HG02943 (cell line): ENCODE results near the gene STK11IP.

Experiments used
- ATAC-seq: cut with Tn5 transposase; IDR thresholded peaks from one replicate; pipeline ENCODE4 v1.9.1; 2021; ENCODE audit warnings: mild to moderate bottlenecking, low read depth, moderate library complexity; ENCODE audit not compliant: unreplicated experiment

Gene STK11IP

GRCh38 chr2:219613461-219614070, 15.9 kb downstream of the STK11IP start:
- no peak for ATAC-seq

DNA sequence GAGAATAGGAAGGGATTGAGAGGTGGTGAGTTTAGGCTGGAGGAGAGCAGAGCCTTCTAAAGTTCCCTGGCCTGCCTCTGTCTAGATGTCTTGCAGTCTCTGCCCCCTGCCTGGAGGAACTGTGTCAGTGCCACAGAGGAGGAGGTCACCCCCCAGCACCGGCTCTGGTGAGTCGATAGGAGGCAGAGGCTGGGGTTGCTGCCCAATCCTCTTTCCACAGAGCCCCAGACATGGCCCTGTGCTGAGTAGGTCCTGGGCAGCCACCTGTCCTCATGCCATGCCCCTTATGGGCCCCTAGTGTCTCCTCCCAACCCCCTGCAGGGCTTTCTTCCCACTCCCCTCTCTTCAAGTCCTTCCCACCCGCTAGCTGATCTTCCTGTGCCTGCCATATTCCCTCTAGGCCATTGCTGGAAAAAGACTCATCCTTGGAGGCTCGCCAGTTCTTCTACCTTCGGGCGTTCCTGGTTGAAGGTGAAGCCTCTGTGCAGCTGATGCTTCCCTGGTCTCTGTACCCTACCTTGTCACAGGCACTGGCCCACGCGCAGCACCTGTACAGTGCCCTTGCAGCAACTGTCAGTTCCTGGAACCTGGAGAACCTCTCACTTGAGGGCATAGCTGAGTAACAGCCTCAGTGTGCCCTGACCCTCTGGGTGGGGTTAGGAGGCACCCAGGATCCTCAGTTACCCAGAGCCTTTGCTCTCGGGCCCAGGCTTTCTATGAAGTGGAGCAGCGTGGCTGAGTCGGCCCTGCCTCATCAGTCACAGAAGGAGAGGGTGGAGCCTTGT, 16.6 kb downstream of the STK11IP start:
- no peak for ATAC-seq

DNA sequence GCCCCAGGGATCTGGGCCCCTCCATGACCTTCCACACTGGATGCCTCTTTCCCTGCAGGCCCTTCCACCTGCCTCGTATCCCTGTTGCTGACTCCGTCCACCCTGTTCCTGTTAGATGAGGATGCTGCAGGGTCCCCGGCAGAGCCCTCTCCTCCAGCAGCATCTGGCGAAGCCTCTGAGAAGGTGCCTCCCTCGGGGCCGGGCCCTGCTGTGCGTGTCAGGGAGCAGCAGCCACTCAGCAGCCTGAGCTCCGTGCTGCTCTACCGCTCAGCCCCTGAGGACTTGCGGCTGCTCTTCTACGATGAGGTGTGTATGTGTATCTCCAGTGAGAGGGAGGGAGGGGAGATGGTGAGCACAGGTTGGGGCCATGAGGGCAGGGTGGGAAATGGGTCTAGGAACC, 17.4 kb downstream of the STK11IP start:
- ATAC-seq: no peak

DNA sequence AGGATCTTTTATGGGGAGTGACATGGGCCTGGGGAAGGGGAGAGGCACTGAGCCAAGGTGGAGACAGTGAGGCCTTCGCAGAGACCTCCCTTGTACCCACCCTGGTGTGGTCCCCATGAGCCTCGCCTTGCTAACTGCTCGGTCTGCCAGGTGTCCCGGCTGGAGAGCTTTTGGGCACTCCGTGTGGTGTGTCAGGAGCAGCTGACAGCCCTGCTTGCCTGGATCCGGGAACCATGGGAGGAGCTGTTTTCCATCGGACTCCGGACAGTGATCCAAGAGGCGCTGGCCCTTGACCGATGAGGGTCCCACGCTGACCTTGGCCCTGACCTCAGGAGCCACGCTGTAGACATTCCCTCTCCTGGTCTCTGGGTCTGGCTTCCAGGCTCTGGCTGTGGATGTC, 18.2 kb downstream of the STK11IP start:
- no peak for ATAC-seq

DNA sequence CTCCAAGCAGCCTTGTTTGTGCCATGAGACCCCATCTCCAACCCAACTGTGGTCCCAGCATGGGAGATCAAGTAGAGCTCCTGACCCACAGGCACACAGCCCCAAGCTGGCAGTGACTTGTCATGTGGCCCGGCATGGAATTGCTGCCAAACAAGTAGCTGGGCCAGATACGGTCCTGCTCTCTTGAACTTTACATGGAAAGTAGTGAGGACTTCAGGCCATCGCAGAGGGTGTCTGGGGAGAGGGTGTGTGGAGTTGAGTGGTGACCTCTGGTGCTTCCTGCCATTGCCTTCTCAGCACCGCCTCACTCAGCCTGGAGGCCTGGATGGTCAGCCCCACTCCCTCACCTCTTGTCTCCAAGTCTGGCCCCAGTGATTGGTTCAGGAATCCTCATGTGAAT, 18.9 kb downstream of the STK11IP start:
- no peak for ATAC-seq

- ATAC-seq: no peak
Observed at GRCh38 chr2:219618733-219619122, 21.1 kb downstream of the STK11IP start.

GRCh38 chr2:219619235-219619634, 21.6 kb downstream of the STK11IP start:
- no peak for ATAC-seq

DNA sequence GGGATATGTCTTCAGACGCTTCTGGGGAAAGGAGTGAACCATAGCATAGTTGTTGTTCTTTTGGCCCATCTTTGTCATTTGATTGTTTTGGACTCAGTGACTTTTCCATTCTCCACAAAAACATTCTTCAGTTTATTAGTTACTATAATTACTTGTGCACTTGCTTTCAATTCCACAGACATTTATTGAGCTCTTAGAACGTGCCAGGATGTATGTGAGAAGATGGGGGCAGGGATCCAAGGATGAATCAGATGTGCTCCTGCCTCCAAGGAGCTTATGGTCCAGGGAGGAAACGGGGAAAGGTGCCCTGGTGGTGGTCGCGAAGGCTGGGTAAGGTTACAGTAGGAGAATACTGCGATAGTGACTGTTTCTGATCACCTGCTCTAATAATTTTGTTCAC, 22.9 kb downstream of the STK11IP start:
- ATAC-seq: no peak

GRCh38 chr2:219621935-219622334, 24.3 kb downstream of the STK11IP start:
- ATAC-seq: no peak

GRCh38 chr2:219622472-219622871, 24.8 kb downstream of the STK11IP start:
- no peak for ATAC-seq

DNA sequence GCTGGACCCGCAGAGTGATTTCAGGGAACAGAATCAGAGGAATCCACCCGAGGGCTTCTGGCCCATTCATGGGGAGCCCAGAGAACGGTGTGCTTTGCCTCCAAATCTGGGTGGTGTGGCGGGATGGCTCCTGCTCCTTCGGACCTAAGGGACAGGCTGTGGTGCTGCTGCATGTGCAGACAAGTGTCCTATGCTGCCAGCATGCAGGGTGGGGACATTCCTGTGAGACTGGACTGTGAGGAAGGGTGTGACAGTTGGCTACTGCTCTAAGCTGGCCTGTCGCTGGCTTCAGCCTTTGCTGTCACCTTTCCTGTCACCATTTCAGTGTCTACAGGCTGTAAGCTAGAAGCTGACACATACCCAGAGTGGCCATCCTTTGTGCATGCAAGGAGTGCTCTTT, 26.9 kb downstream of the STK11IP start:
- ATAC-seq: no peak

GRCh38 chr2:219625179-219625578, 27.5 kb downstream of the STK11IP start:
- no peak for ATAC-seq

DNA sequence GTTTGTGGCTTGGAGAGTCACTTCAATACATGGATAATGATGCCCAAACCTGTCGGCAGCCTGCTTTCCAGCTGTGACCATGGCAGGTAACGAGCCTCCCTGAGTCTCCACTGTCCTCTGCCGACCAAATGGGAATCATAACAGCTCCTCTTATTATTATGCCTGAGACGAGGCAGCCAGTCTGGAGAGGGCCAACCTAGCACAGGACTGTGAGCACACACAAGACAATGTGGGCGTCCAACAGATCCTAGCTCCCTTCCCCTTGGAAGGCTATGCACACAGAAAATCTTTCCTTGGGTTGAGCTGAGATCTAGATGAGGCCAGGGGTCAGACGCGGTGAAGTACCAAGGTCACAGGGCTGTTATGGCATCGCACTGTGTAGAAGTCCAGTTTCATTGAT, 28.9 kb downstream of the STK11IP start:
- ATAC-seq: no peak

- no peak for ATAC-seq
Observed at GRCh38 chr2:219627103-219628100, 29.7 kb downstream of the STK11IP start, which contains the start of gene SLC4A3. SLC4A3 (plus strand) TSS chr2:219627630; CDS start chr2:219627993, 363 bp downstream.

DNA sequence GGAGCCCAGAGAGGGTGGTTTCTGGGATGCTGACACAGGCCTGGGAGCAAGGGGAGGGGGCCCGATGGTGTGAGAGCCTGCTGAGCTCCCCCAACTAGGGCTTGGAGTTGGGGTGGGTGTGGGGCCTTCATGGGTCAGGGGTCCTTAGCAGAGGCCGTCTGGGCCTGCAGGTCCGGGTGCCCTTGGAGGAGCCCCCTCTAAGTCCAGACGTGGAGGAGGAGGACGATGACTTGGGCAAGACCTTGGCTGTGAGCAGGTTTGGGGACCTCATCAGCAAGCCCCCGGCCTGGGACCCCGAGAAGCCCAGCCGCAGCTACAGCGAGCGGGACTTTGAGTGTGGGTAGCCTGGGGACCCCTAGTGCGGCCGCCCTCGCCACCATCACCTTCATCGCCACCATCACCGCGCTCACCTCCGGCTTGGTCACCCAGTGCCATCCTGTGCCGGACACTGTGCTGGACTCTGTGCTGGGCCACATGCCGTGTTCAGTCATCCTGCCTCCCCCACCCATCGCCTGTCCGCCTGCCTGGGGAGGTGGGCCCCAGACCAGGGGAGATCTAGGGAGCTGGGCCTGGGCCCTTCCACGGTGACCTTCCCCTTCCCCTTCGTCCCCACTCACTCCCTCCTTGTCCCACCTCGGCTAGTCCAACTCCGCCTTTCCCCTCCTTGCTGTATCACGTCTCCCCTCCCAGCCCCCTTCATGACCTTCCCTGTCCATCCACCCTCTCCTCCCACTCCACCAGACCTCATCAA, 30.8 kb downstream of the STK11IP start:
- no peak for ATAC-seq

DNA sequence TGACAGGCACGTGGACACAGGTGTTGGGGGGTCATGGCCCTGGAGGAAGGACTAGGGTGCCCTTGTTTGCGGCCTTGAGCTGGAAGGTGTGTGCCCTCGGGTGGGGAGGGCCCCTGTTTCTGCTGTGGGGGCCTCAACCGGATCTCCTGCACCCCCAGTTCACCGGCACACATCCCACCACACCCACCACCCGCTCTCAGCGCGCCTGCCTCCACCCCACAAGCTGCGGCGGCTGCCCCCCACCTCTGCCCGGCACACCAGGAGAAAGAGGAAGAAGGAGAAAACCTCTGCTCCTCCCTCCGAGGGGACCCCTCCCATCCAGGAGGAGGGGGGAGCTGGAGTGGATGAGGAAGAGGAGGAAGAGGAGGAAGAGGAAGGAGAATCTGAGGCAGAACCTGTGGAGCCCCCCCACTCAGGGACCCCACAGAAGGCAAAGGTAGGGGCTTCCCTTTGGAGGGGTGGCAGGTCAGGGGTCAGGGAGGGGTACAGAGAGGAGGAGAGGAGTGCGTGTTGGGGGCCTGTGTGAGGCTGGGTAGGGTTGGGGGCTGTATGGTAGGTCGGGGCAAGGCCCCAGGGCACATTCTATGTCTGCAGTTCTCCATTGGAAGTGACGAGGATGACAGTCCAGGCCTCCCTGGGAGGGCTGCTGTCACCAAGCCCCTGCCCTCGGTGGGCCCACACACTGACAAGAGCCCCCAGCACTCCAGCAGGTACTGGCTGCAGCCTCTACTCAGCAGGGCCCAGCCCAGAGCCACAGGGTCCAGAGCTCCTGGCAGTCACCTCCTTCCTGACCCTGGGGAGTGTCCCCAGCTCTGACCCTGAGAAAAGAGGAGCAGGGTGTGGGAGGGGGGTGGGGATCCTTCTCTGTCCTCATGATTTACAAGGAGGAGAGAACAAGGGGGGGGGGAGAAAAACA, 31.6 kb downstream of the STK11IP start:
- no peak for ATAC-seq

- ATAC-seq: no peak
Observed at GRCh38 chr2:219629976-219630695, 32.5 kb downstream of the STK11IP start.

- no peak for ATAC-seq
Observed at GRCh38 chr2:219630770-219631405, 33.2 kb downstream of the STK11IP start.
